ENCODE results near the gene TEX36.
"Not testable (repeated sequence)": the region's sequence is repeated elsewhere in the genome, so short reads cannot be mapped to it uniquely, and the experiment has no call there.

TEX36 gene

DNA sequence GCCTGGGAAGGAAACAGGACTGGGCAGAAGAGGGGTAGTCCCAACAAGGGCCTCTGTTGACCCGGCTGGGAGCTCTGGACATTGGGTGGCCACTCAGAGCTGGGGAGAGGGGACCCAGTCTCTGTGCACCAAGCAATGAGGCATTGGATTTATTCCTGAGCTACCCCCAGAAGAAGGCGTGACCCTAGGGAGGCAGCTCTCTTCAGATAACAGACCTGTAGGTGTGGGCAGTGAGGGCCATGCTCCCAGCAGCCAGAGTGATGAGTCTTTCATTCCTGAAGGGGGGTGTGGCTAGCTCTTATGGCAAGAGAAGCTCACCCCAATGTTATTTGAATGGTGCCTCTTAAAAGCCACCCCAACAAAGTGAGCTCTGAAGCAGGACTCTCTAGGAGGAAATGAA is 20.4 kb downstream of the TEX36 start:
- H3K4me1 Mint-ChIP-seq (ENCODE audit: low read depth): no peaks in the 10 kb centered on the region
- H3K36me3 Mint-ChIP-seq (ENCODE audit: low read depth): no peaks in the 10 kb centered on the region
- peaks cover 16% of the 10 kb centered on the region for H3K27me3 Mint-ChIP-seq
- H3K27ac Mint-ChIP-seq: no peak overlapping the region
- no peaks in the 10 kb centered on the region for H3K9me3 Mint-ChIP-seq
- no peak overlapping the region for H3K4me3 Mint-ChIP-seq

GRCh38 chr10:125661941-125662515 is 20.9 kb downstream of the TEX36 start:
- H3K27ac Mint-ChIP-seq: no peak overlapping the region
- no peak overlapping the region for H3K4me3 Mint-ChIP-seq
- H3K36me3 Mint-ChIP-seq (ENCODE audit: low read depth): no peaks in the 10 kb centered on the region
- no peaks in the 10 kb centered on the region for H3K4me1 Mint-ChIP-seq (ENCODE audit: low read depth)
- no peaks in the 10 kb centered on the region for H3K9me3 Mint-ChIP-seq
- peaks cover 20% of the 10 kb centered on the region for H3K27me3 Mint-ChIP-seq

GRCh38 chr10:125661431-125661940 is 21.5 kb downstream of the TEX36 start:
- Mint-ChIP-seq H3K36me3 (ENCODE audit: low read depth) (no peaks in the 10 kb centered on the region), H3K4me3 (no peak overlapping the region), H3K27me3 (peaks cover 23% of the 10 kb centered on the region)

GRCh38 chr10:125659071-125659470 is 23.9 kb downstream of the TEX36 start:
- H3K27ac Mint-ChIP-seq: no peak overlapping the region
- H3K4me3 Mint-ChIP-seq: no peak overlapping the region
- peaks cover 21% of the 10 kb centered on the region for H3K27me3 Mint-ChIP-seq
- H3K4me1 Mint-ChIP-seq (ENCODE audit: low read depth): no peaks in the 10 kb centered on the region
- H3K9me3 Mint-ChIP-seq: no peaks in the 10 kb centered on the region
- no peaks in the 10 kb centered on the region for H3K36me3 Mint-ChIP-seq (ENCODE audit: low read depth)

More at GRCh38 chr10:125661431-125661940, 21.5 kb downstream of the TEX36 start:
- Mint-ChIP-seq H3K9me3 (no peaks in the 10 kb centered on the region), H3K4me1 (ENCODE audit: low read depth) (no peaks in the 10 kb centered on the region), H3K27ac (no peak overlapping the region)

- H3K9me3 Mint-ChIP-seq: no peaks in the 10 kb centered on the region
Measured at GRCh38 chr10:125656523-125656922, 26.4 kb downstream of the TEX36 start.

DNA sequence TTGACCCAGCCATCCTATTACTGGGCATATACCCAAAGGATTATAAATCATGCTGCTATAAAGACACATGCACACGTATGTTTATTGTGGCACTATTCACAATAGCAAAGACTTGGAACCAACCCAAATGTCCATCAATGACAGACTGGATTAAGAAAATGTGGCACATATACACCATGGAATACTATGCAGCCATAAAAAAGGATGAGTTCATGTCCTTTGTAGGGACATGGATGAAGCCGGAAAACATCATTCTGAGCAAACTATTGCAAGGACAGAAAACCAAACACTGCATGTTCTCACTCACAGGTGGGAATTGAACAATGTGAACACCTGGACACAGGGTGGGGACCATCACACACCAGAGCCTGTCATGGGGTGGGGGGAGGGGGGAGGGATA is 29.9 kb downstream of the TEX36 start:
- H3K27me3 Mint-ChIP-seq: peaks cover 23% of the 10 kb centered on the region
- not testable (repeated sequence) for H3K36me3 Mint-ChIP-seq (ENCODE audit: low read depth); H3K27ac Mint-ChIP-seq; H3K4me1 Mint-ChIP-seq (ENCODE audit: low read depth); H3K9me3 Mint-ChIP-seq; H3K4me3 Mint-ChIP-seq

More at GRCh38 chr10:125656523-125656922, 26.4 kb downstream of the TEX36 start:
- Mint-ChIP-seq H3K27me3 (peaks cover 18% of the 10 kb centered on the region), H3K4me1 (ENCODE audit: low read depth) (no peaks in the 10 kb centered on the region), H3K27ac (no peak overlapping the region), H3K36me3 (ENCODE audit: low read depth) (no peaks in the 10 kb centered on the region), H3K4me3 (no peak overlapping the region)

DNA sequence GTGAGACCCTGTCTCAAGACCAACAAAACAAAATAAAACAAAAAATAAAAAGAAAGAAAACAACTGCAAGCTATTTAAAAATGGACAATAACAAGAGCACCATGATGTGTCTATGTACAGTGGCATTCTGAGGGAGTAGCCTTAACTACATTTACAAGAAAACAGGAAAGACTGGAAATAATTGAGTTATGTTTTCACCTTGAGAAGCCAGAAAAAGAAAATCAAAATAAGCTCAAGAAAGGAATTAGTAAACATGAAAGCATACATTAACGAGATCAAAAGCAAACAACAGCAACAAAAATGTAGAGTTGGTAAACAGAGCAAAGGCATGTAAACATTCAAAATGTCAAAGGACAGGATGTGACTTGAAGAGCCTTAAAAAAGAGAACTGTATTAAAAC is 36.7 kb downstream of the TEX36 start:
- Mint-ChIP-seq H3K36me3 (ENCODE audit: low read depth) (no peaks in the 10 kb centered on the region), H3K27ac (no peak overlapping the region), H3K4me1 (ENCODE audit: low read depth) (no peaks in the 10 kb centered on the region), H3K9me3 (peaks cover 6% of the 10 kb centered on the region), H3K4me3 (no peak overlapping the region), H3K27me3 (peaks cover 20% of the 10 kb centered on the region)

DNA sequence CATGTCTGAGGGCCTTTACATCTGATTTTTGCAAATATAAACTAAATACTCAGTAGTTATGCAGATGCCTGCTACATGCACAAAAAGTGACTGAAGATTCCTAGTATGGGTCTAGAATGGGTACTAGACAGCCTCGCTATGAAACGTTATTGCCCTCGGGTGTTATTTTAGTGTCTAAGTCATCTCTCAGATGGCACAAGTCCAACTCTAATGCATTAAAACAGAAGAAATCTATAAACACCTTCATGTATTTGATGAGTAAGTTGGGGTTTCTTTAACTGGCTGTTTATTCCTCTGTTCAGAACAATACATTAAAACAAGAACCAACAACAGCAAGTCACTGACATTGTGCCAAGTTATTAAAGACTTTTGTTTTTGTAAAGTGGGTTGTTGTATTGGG is 41.6 kb downstream of the TEX36 start:
- Mint-ChIP-seq H3K4me3 (no peak overlapping the region), H3K27me3 (peaks cover 31% of the 10 kb centered on the region), H3K27ac (no peak overlapping the region), H3K9me3 (peaks cover 3% of the 10 kb centered on the region), H3K4me1 (ENCODE audit: low read depth) (no peaks in the 10 kb centered on the region), H3K36me3 (ENCODE audit: low read depth) (no peaks in the 10 kb centered on the region)

DNA sequence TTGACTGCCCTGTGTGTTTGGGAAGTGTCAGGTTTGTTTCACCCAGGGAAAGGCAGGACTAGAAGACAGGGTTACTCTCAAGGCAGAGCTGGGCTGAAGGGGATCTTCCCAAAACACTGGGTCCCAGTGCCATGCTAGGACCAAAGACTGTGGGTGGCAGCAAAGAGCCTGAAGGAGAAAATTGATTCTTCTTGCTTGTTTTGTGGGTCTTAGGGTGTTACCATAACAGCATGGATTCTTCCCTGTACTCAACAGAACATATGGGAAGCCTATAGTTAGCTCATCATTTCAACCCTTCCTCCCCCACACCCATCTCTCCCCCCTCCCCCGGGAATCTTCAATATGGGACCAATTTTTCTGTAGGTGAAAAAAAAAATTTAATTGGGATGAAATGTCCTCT is 42.3 kb downstream of the TEX36 start:
- no peaks in the 10 kb centered on the region for H3K4me1 Mint-ChIP-seq (ENCODE audit: low read depth)
- no peaks in the 10 kb centered on the region for H3K36me3 Mint-ChIP-seq (ENCODE audit: low read depth)
- no peak overlapping the region for H3K4me3 Mint-ChIP-seq
- no peaks in the 10 kb centered on the region for H3K9me3 Mint-ChIP-seq
- peaks cover 31% of the 10 kb centered on the region for H3K27me3 Mint-ChIP-seq
- H3K27ac Mint-ChIP-seq: no peak overlapping the region

DNA sequence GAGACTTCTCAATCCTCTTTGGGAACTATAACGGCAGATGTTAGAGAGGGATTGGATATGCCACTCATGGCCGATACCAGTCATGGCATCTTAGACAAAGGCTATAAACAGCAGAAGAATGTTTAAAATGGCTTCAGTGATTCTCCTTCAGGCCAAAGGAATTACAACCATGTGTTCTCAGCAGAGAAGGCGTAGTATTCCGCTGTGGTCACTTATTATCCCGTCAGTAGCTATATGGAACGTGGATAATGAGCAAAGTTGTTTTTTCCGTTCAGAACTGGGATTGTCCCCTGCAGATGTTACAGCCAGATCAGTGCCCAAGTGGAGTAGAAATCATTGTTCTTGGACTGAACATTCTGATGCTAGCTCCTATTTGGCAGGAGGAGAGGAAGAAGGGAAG is 43.1 kb downstream of the TEX36 start:
- Mint-ChIP-seq H3K4me3 (no peak overlapping the region), H3K27me3 (peaks cover 31% of the 10 kb centered on the region), H3K36me3 (ENCODE audit: low read depth) (no peaks in the 10 kb centered on the region), H3K27ac (no peak overlapping the region), H3K9me3 (no peaks in the 10 kb centered on the region), H3K4me1 (ENCODE audit: low read depth) (no peaks in the 10 kb centered on the region)

DNA sequence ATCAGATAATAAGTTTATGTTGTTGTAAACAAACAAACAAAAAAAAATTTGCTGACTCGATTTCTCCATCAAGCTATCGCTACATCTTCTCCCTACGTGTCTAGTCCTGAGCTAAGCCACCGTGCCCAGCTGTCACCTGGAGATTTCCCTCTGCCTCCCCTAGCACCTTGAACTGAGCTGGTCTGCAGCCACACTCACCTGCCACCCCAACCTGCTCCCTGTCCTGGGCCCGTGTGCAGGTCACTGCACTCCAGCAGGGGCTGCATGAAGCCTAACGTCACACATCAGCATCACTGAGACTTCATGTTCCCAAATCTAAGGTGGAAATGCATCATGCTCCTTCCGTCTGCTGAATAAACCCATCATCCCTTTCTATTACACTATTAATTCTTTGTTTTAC is 44.4 kb downstream of the TEX36 start:
- Mint-ChIP-seq H3K9me3 (no peaks in the 10 kb centered on the region), H3K4me1 (ENCODE audit: low read depth) (no peaks in the 10 kb centered on the region), H3K27ac (no peak overlapping the region), H3K4me3 (no peak overlapping the region), H3K36me3 (ENCODE audit: low read depth) (no peaks in the 10 kb centered on the region), H3K27me3 (peaks cover 28% of the 10 kb centered on the region)

DNA sequence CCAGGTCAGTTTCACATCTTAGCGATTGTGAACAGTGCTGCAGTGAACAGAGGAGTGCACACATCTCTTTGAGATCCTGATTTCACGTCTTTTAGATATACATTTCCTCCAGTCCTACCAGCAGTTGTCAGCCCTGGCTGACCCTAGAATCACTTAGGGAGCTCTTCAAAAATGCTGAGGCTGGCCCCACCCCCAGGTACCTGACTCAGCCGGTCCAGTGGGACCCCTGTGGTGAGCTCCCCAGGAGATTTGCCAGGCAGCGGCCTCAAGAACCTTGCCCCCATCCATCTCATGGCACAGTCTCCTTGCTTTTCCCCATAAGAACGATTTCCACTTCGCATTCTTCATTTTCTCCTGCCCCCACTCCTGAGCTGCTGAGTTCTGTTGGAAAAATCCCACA is 45.5 kb downstream of the TEX36 start:
- Mint-ChIP-seq H3K27me3 (peaks cover 23% of the 10 kb centered on the region), H3K4me1 (ENCODE audit: low read depth) (no peaks in the 10 kb centered on the region), H3K27ac (no peak overlapping the region), H3K36me3 (ENCODE audit: low read depth) (no peaks in the 10 kb centered on the region), H3K9me3 (no peaks in the 10 kb centered on the region), H3K4me3 (no peak overlapping the region)

- H3K27ac Mint-ChIP-seq: no peak overlapping the region
- no peaks in the 10 kb centered on the region for H3K4me1 Mint-ChIP-seq (ENCODE audit: low read depth)
- no peaks in the 10 kb centered on the region for H3K36me3 Mint-ChIP-seq (ENCODE audit: low read depth)
- no peaks in the 10 kb centered on the region for H3K9me3 Mint-ChIP-seq
- H3K27me3 Mint-ChIP-seq: peaks cover 4% of the 10 kb centered on the region
- no peak overlapping the region for H3K4me3 Mint-ChIP-seq
Measured at GRCh38 chr10:125634606-125635005, 48.4 kb downstream of the TEX36 start.

DNA sequence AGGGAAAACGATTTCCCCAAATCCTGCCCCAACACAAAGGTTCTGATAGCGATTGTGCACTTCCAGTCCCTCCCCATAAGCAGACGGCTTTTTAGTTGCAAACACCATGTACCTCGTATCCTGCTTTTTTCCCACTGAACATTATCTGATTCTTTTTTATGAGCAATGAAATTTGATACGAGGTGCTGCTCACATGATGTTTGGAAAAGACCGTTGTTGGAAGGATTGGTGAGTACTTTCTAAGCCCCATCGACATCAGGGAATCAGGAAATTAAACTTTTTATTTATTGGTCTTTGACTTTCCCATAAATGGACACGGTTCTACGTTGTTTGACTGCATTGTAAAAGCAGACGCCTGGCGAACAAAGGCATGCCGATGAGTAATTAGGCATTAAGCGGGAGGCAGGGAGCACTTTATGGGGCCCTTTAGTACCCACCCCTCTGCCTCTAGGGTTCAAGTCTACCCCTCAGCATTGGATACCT is 49.4 kb downstream of the TEX36 start:
- H3K9me3 Mint-ChIP-seq: no peaks in the 10 kb centered on the region
- H3K4me1 Mint-ChIP-seq (ENCODE audit: low read depth): no peaks in the 10 kb centered on the region
- no peak overlapping the region for H3K4me3 Mint-ChIP-seq
- no peaks in the 10 kb centered on the region for H3K36me3 Mint-ChIP-seq (ENCODE audit: low read depth)
- H3K27me3 Mint-ChIP-seq: peaks cover 2% of the 10 kb centered on the region
- no peak overlapping the region for H3K27ac Mint-ChIP-seq

DNA sequence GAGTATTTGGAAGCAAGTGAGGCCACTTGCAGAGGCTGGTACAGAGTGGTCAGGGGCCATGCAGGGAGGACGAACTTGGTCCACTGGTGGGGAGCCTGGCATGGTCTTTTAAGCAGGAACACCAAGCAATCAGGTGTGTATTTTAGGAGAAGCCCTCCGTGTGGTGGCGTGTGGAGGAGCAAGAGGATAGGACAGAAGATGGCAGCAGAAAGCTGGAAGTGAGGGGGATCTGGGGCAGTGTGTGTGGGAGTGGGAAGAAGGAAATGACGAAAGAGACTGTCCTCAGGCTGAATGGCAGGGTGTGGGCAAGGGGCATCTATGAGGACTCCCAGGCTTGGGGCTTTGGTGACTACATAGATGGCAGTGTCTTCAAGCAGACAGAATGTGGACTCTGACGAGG is 51.2 kb downstream of the TEX36 start:
- Mint-ChIP-seq H3K4me3 (no peak overlapping the region), H3K9me3 (no peaks in the 10 kb centered on the region), H3K27ac (no peak overlapping the region)

DNA sequence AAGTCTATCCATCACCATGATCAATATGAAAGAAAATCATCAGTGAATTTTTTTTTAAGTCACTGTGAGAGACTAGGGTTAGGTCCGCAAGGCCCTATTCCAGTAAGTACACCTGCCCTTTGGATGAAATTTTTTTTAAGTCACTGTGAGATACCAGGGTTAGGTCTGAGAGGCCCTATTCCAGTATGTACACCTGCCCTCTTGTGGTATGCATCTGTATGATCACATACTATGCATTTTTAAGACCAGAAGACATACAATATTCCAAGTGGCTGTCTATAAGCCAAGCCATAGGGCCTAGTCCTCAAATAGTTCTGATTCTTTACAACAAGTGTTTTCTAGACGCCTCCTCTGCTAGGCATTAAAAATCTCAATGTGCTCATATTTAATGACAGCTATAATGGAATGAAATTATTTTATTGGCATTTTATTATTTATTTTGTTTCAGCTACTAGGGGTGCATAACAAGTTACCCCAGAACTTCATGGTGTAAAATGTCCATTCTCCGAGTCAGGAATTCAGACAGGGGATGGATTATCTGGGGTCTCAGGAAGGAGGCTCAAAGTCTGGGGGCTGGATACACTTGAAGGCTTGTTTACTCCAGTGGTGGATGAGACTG is 53.1 kb downstream of the TEX36 start:
- H3K27me3 Mint-ChIP-seq: peaks cover 12% of the 10 kb centered on the region
- no peaks in the 10 kb centered on the region for H3K9me3 Mint-ChIP-seq
- H3K27ac Mint-ChIP-seq: no peak overlapping the region
- no peaks in the 10 kb centered on the region for H3K4me1 Mint-ChIP-seq (ENCODE audit: low read depth)
- H3K36me3 Mint-ChIP-seq (ENCODE audit: low read depth): no peaks in the 10 kb centered on the region
- no peak overlapping the region for H3K4me3 Mint-ChIP-seq

More for the DNA sequence above, 51.2 kb downstream of the TEX36 start:
- Mint-ChIP-seq H3K4me1 (ENCODE audit: low read depth) (no peaks in the 10 kb centered on the region), H3K27me3 (peaks cover 2% of the 10 kb centered on the region), H3K36me3 (ENCODE audit: low read depth) (no peaks in the 10 kb centered on the region)
